GM12878 (cell line): ENCODE data around the gene JAGN1. TPM values are rescaled to one million over a fixed set of nuclear protein-coding genes. Genes with fewer than 3 reads are reported as not detected.

Experiments
- FOXM1 ChIP-seq: IDR thresholded peaks from 2 replicates; pipeline ENCODE4 v1.6.1; 2012; ENCODE audit warnings: low read depth, mild to moderate bottlenecking, inconsistent platforms, low read length, moderate library complexity
- IKZF1 ChIP-seq: fragments of 450-650 bp; conservative IDR thresholded peaks from 2 replicates; pipeline ENCODE4 v1.6.1; 2017; ENCODE audit warnings: antibody characterized with exemption, mild to moderate bottlenecking
- KAT2A ChIP-seq: conservative IDR thresholded peaks from 2 replicates; pipeline ENCODE4 v1.6.1; 2011; ENCODE audit warnings: low read depth, low read length; ENCODE audit not compliant: control insufficient read depth
- MEF2B ChIP-seq: fragments of 450-650 bp; IDR thresholded peaks from 2 replicates; pipeline ENCODE4 v1.6.1; 2018; ENCODE audit warnings: mild to moderate bottlenecking, moderate library complexity; ENCODE audit not compliant: partially characterized antibody, poor library complexity, severe bottlenecking
- NR2C2 ChIP-seq: IDR thresholded peaks from 2 replicates; pipeline ENCODE4 v1.6.1; 2011; ENCODE audit warnings: borderline replicate concordance, low read depth; ENCODE audit not compliant: control insufficient read depth, insufficient read length
- SREBF2 ChIP-seq: IDR thresholded peaks from 2 replicates; pipeline ENCODE4 v1.6.1; 2012; ENCODE audit warnings: mild to moderate bottlenecking, low read length
- TAF1 ChIP-seq: IDR thresholded peaks from 2 replicates; pipeline ENCODE4 v1.6.1; 2011; ENCODE audit warnings: mild to moderate bottlenecking, low read depth, low read length, borderline replicate concordance
- TARDBP ChIP-seq: IDR thresholded peaks from 2 replicates; pipeline ENCODE4 v1.6.1; 2016; ENCODE audit warnings: borderline replicate concordance
- WRNIP1 ChIP-seq: IDR thresholded peaks from 2 replicates; pipeline ENCODE4 v1.6.1; 2011; ENCODE audit warnings: low read depth, low read length, improper control_type of control experiment, borderline replicate concordance
- YY1 ChIP-seq: IDR thresholded peaks from 2 replicates; pipeline ENCODE4 v1.6.1; 2011; ENCODE audit warnings: low read depth, mild to moderate bottlenecking, low read length
- polyA plus RNA-seq, 11 experiments: library from polyadenylated mRNA; depleted of rRNA in 4 of 11; unstranded in 6 of 11; stranded (reverse) in 5 of 11; fragments of >200 nt; fragmentation: Nextera tagmentation in 4 of 11; fragmentation: Illumina TruSeq in 1 of 11; extraction: Ambion mirVana in 4 of 11; extraction: Trizol in 1 of 11; gene quantifications; 1 replicate in 1 of 11; 2 replicates in 10 of 11; pipeline versions ENCODE4 v1.2.1 to v1.2.3, GENCODE V29; 2011 to 2016; ENCODE audit warnings: inconsistent platforms in 2 of 11, missing spikeins in 2 of 11, low read depth in 1 of 11
- total RNA-seq, 4 experiments: library from RNA; depleted of rRNA in 3 of 4; stranded (reverse); fragments of >200 nt in 3 of 4; fragmentation: Illumina TruSeq in 1 of 4; extraction: Trizol in 1 of 4; gene quantifications; 2 replicates each; pipeline versions ENCODE4 v1.2.1 to v1.2.3, GENCODE V29; 2013 to 2021
- TF ChIP-seq, protein P1 (sequence below): fragments of 450-650 bp; formaldehyde crosslinking; IDR thresholded peaks from 2 replicates; pipeline ENCODE4 v1.4.0; 2022; ENCODE audit warnings: mild to moderate bottlenecking, moderate library complexity
- TF ChIP-seq, protein P2 (sequence below): IDR thresholded peaks from 2 replicates; pipeline ENCODE4 v1.6.1; 2011; ENCODE audit warnings: low read depth, mild to moderate bottlenecking, low read length, moderate library complexity, borderline replicate concordance; ENCODE audit errors: extremely low read depth

The JAGN1 gene
- total and polyA plus RNA-seq, 10 of the 15 experiments (the other 5 are each of a cell fraction or from before 2014, with no cell fraction given): 23.3 to 56.0 (median 35.4) TPM

- TF ChIP-seq, protein P1, sequence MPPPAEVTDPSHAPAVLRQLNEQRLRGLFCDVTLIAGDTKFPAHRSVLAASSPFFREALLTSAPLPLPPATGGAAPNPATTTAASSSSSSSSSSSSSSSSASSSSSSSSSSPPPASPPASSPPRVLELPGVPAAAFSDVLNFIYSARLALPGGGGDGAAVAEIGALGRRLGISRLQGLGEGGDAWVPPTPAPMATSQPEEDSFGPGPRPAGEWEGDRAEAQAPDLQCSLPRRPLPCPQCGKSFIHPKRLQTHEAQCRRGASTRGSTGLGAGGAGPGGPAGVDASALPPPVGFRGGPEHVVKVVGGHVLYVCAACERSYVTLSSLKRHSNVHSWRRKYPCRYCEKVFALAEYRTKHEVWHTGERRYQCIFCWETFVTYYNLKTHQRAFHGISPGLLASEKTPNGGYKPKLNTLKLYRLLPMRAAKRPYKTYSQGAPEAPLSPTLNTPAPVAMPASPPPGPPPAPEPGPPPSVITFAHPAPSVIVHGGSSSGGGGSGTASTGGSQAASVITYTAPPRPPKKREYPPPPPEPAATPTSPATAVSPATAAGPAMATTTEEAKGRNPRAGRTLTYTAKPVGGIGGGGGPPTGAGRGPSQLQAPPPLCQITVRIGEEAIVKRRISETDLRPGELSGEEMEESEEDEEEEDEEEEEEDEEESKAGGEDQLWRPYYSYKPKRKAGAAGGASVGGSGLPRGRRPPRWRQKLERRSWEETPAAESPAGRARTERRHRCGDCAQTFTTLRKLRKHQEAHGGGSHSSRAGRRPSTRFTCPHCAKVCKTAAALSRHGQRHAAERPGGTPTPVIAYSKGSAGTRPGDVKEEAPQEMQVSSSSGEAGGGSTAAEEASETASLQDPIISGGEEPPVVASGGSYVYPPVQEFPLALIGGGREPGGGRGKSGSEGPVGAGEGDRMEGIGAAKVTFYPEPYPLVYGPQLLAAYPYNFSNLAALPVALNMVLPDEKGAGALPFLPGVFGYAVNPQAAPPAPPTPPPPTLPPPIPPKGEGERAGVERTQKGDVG: no peak
- TF ChIP-seq TARDBP: 0 out of 2 replicates have a peak, but pooled peaks have one; percentile 32
- TF ChIP-seq NR2C2: no peak
- no peak for TF ChIP-seq SREBF2
- TF ChIP-seq YY1: peak; percentile 67; the same call in 1 of the 2 replicates
- TF ChIP-seq KAT2A: no peak
- TF ChIP-seq TAF1: peak; percentile 87; the same call in 1 of the 2 replicates
- no peak for TF ChIP-seq FOXM1
- TF ChIP-seq, protein P2, sequence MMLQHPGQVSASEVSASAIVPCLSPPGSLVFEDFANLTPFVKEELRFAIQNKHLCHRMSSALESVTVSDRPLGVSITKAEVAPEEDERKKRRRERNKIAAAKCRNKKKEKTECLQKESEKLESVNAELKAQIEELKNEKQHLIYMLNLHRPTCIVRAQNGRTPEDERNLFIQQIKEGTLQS: no peak
- no peak for TF ChIP-seq WRNIP1
- peak; percentile 86 for TF ChIP-seq IKZF1
- TF ChIP-seq MEF2B: no peak
- TF ChIP-seq, all 136 proteins: peak for 56
Observed at GRCh38 chr3:9890249-9891071, at the start of gene JAGN1 (continued).
